Measurements from ENCODE around the gene PADI4.
"Not testable (repeated sequence)": the region's sequence is repeated elsewhere in the genome, so short reads cannot be mapped to it uniquely, and the experiment has no call there.

PADI4 gene

GRCh38 chr1:17314491-17314971 lies 6.5 kb downstream of the PADI4 start:
- no peak for DNase-seq

GRCh38 chr1:17315542-17316130 lies 7.6 kb downstream of the PADI4 start:
- DNase-seq = no peak

GRCh38 chr1:17316704-17317103 lies 8.7 kb downstream of the PADI4 start:
- DNase-seq = no peak

GRCh38 chr1:17318262-17318661 lies 10.3 kb downstream of the PADI4 start:
- DNase-seq = no peak

- DNase-seq = no peak
Measured at GRCh38 chr1:17319561-17320350, 11.8 kb downstream of the PADI4 start.

- DNase-seq = not testable (repeated sequence)
Measured at GRCh38 chr1:17321857-17322390, 13.9 kb downstream of the PADI4 start.

GRCh38 chr1:17328855-17329254 lies 20.9 kb downstream of the PADI4 start:
- DNase-seq = no peak

- DNase-seq = no peak
Measured at GRCh38 chr1:17329610-17330009, 21.6 kb downstream of the PADI4 start.

- DNase-seq = no peak
Measured at GRCh38 chr1:17330856-17331255, 22.9 kb downstream of the PADI4 start.

- DNase-seq = no peak
Measured at GRCh38 chr1:17333081-17333480, 25.1 kb downstream of the PADI4 start.

- peak; percentile 74 to 84 for DNase-seq
Measured at GRCh38 chr1:17335821-17336710, 28.1 kb downstream of the PADI4 start.

- no peak for DNase-seq
Measured at GRCh38 chr1:17338706-17339493, 30.9 kb downstream of the PADI4 start.

GRCh38 chr1:17339521-17339920 lies 31.5 kb downstream of the PADI4 start:
- no peak for DNase-seq

- DNase-seq = no peak
Measured at GRCh38 chr1:17340358-17340757, 32.4 kb downstream of the PADI4 start.

GRCh38 chr1:17342014-17342441 lies 34.0 kb downstream of the PADI4 start:
- no peak for DNase-seq

- not testable (repeated sequence) for DNase-seq
Measured at GRCh38 chr1:17345506-17345905, 37.5 kb downstream of the PADI4 start.

GRCh38 chr1:17346046-17346789 lies 38.2 kb downstream of the PADI4 start:
- no peak for DNase-seq

GRCh38 chr1:17347769-17348592 lies 40.0 kb downstream of the PADI4 start:
- DNase-seq = peak; percentile 17 to 19

GRCh38 chr1:17348593-17349234 lies 40.7 kb downstream of the PADI4 start:
- DNase-seq = no peak

- DNase-seq = no peak
Measured at GRCh38 chr1:17350083-17350482, 42.1 kb downstream of the PADI4 start.

Measured in inflammatory macrophage treated with lipopolysaccharide for 1 hour (primary cell).